HG03565 (cell line): Measurements from ENCODE around the gene ZBTB20.

ENCODE experiments used
- ATAC-seq: cut with Tn5 transposase; IDR thresholded peaks from one replicate; pipeline ENCODE4 v1.9.1; 2021; ENCODE audit warnings: mild to moderate bottlenecking, moderate library complexity; ENCODE audit not compliant: unreplicated experiment

The ZBTB20 gene

DNA sequence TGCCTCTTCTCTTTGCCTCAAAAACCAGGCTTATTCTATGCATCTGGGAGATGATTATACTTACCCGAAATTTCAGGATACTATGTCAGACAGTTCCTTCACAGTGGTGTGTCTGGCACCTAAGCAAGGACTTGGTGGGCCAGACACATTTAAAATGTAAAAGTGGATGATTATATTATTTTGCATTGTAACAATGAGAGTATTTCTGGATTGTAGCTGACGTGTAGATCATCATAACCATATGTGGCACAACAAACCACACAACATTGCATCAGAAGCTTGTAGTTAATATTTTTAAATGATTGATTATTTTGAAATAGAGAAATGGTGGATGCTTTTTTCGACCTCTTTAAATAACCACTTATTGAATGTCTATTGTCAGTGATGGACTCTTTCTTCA is 744.2 kb downstream of the ZBTB20 start:
- no peak for ATAC-seq

DNA sequence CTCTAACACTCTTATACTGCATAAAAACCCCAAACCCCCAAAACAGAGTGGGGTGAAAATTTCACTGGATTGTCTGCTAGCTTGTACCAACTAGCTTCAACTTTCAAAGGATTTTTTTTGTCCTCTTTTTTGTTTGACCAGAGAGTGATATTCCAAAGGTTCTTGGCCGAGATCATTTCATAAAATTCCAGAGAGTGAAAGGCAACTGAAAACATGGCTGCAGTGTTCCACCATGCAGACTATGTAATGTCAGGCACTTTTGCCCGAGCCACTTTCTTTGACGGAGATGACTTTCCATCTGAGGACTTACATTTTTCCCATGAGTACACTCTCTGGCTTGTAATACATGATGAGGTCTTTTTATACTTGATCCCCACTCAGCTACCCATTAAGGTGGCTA is 745.7 kb downstream of the ZBTB20 start:
- no peak for ATAC-seq

DNA sequence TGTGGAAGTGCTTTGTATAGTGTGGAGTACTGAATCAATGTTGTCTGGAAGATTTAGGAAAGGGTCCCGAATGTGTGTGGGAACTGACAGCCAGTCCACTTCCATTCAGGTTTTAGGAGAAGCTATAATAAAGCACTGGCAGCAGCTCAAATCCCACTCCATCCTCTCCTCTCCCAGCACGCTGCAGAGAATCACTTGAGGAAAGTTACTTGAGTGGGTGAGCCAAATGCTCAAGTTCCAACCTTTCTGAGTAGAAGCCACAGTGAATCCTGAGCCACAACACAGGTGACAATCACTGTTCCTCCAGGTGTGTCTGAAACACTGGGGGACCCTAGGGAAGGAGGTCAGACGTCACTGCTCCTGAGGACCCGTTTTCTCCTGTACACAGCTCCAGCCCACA is 746.7 kb downstream of the ZBTB20 start:
- no peak for ATAC-seq

DNA sequence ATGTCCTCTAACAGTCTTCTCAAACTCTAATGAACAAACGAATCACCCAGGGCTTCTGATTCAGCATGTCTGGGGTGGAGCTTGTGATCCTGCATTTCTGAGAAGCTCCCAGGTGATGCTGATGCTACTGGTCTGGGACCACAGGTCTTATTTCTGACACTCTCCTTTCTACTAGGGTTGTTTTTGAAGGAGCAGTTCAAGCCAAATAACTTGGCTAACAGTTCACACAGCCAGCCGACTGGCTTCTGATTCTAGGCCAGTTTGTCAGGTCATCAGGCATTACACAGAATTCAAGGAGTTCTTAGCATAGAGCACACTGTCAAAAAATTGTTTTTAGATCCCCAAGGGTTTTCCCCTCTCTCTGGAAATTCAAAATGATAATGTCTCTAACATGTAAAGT is 752.5 kb downstream of the ZBTB20 start:
- no peak for ATAC-seq

DNA sequence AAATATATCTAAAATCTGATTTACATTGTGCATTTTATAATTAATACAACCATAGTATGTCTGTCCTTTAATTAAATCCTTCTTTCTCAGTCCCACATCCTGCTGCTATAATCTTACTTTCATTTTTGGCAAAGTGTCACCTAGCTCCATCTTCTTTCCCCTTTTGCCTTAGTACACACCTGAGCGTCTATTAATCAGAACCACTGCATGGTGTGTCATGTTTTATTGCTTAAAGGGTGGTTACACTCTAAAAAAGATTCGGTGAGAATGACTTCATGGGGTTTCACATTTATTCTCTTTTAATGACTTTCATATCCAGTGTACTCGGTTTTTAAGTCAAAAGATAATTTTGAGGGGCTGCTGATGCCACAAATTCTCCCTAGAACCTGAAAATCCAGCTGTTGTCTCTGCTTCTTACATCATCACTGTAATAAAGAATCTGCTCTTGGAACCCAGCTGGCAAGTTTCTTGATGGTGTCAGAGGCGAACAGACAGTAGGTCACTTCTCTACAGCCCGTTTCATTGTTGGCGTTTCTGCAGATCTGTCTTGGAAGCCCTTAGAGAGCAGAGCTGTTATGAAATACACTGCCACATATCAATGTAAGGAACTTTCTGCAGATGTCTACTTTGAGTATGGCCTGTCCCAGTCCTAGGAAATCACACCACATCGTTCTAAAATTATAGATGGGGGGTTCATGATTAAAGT is 753.6 kb downstream of the ZBTB20 start:
- ATAC-seq = no peak

DNA sequence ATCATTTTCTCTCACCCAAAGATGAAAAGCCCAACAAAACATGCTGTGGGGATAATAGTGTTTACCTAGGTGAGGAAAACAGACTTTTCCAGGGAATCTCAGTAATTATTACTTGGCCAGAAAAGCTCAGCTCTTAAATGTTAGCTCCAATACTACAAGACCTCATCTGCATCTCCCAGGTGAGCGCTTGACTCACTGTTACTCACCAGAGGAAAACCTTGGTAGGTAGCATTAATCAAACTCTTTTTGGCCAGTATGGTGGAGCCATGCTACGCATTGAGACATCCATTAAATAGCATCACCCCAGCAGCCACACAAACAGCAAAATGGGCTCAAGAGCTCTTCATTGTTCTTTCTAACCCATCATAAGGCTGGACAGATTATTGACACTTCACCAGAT is 754.3 kb downstream of the ZBTB20 start:
- ATAC-seq = no peak

DNA sequence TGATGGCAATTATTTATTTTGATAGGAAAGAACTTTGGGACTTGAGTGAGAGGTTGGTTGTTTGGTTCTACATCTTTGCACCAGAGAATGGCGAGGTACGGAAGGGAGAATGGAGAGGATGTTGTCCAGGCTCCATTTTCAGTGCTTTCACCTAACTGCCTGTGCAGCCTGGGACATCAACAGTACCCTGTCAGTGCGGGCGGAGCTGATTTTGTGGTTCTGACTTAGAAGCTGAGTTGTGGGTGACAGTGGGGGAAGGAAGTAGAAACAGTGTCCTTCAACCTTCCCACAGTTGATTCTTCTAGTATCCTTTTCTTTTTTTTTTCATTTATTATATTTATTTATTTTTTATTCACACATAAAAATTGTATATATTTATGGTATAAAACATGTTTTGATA is 757.9 kb downstream of the ZBTB20 start:
- ATAC-seq = no peak

DNA sequence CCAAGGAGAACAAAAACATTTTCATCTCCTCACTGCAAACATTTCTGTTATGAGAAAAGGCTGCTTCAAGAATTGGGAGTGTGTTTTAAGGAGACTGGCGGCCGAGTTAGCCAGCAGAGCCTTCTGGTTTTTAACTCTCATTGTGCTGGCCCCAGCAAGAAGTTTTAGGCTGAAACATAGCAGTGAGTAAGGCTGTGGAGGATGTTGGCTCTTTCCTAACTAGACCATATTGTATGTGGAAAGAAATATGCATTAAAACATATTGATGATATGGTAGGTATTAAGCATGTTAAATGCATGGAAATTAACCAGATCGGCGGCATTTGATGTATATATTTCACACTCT is 762.6 kb downstream of the ZBTB20 start:
- no peak for ATAC-seq

DNA sequence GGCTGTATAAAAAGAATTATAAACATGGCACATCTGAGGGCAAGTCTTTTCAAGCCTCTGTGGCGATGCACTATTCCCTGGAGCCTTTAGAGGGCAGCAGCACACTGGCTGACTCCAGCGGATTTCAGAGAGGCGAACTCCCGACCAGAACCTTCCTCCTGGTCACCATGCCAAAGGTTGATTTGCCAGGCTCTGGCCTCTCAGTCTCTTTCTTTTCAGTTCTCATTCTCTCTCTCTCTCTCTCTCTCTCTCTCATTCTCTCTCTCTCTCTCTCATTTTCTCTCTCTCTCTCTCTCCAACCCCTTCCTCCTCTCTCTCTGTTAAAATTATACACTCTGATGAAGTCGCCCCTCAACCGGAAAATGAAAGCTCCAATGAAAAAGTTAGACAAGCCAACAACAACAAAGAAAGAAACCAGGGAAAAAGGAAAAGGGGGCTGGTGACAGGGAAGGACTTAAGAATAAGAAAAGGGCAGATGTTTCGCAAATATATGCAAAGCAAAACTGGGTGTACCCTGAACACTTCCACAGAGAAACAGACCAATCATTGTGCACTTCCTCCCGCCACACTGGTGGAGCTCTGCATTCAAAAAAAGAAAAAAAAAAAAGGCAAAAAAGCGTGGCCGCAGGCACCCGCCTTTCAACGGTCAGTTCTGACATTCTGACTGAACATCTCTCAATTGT is 763.1 kb downstream of the ZBTB20 start:
- peak; percentile 89 for ATAC-seq

DNA sequence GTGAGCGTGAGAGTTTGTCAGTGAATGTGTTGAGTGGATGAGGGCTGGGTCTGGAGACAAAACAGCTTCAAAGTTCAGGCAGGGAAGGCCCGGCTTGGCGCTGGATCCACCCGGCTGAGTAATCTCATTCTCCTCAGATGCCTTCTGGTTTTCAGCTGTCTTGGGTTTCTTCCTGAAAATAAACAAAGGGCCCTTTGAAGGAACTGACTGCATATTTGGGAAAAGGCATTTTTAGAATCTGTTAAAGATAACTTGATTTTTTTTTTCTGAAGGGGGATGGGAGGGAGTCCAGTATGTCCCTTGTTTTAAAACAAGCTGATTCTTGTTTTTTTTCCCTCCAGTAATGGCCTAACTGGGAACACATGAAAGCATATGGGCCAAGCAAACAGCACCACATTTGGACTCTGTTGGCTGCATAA is 766.8 kb downstream of the ZBTB20 start:
- no peak for ATAC-seq

DNA sequence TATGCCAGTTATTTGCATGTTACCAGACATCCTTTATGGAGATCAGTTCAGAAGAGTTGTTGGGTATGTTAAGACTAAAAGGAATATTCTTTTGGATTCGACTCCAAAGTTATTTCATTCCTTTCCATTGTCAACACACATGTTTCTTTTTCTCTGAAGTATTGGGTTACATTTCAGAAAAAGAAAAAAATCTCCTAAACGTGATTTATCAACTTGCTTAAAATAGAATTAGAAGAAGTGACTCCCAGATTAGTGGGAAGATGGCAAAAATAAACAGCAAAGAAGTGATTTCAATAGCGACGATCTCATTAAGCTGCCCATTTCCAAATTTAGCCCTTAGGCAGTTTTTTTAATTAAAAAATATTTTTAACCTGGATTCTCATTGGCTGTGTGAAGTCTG is 767.8 kb downstream of the ZBTB20 start:
- no peak for ATAC-seq

DNA sequence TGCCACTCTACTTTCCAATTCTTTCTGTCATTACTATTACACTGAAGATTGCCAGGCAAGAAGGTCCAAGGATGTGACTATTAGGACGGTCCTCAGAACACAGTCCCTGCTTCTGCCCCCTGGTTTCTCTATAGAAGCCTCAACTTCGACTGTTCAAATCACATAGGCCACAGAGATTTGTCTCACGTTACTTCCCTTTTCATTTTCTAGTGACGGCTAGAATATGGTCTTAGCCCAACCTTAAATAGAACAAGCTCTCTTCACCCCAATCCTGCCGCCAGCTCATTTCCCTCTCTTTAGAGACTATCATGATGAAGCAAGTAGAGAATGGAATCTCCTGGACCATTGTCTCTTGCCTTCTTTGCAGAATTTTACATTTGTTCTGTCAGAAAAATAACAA is 768.3 kb downstream of the ZBTB20 start:
- ATAC-seq = no peak

DNA sequence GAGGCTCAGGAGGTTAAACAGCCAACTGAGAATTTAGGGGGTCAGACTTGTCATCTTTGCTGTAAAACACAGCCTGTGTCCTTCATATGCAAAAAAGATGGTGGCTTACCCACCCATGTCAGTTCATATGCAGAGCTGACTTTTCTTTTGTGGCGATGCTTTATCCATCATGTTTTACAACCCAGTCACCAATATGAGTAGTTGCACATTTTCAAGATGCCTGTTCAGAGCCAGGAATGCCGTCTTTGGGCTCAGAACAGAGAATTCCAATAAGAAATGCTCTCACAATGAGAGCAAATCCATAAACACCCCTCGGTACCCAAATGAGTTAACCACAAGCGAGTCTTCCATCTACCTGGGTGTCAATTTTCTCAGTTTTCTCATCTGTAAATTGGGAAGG is 769.7 kb downstream of the ZBTB20 start:
- ATAC-seq = no peak

DNA sequence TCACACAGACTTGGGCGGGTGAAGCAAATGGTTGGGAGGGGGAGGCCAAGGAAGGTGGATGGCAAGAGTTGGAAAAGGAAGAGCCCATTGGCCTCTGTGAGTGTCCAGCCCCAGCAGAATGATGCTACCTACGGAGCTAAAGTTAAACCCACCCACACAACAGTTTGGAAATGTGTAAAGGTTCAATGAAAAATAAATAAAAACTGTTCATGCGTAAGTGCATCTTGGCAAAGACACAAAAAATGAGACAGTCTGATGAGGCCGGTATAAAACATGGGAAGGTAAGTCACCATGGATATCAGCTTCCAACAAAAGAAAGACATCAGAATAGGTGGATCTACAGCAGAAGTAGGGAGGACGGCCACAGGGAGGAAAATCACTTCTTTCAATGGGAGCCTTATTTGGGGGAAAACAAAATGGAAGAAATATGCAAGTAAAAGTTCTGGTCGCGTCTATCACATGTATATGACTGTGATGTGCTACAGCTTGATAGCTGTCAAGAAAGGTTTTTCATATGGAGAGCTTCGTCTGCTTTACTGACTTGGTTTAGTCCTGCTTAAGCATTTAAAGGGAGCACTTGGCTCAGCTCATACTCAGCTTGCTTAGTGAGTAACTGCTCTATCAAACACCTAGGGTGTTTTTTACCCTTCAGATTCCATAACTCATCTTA is 770.4 kb downstream of the ZBTB20 start:
- no peak for ATAC-seq

DNA sequence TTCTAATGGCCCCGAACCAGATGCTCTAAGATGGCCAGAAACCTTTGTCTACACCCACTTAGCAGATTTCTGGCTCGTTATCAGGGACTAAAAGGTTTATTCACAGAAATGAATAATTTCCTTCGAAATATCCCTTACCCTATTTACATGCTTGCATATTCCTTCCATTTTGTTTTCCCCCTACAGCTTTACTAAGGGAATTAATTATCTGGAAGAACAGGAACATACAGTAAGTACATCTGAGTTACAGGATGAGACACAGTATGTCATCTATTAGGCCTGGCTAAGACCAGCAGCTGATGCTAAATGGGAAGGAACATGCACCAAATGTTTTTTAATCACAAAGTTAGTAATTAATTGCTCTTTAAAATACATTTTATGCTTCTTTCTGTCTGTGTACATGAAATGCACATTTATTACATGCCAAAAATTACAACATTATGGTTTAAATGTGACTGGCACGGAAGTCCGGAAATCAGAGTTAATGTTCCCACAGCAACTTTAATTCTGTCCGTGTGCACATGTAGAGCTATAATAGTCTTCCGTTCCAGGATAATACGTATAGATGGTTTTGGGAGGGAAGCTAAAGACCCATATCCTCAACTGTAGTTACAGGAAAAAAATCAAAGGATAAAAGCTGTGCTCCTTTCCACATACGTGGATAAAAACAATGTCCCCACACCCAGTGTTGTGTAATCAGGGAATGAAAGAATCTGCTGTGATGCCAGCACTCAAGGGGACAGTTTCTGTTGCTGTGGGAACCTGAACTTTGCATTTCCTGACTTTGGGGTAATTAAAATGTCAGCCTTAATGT is 771.3 kb downstream of the ZBTB20 start:
- no peak for ATAC-seq

DNA sequence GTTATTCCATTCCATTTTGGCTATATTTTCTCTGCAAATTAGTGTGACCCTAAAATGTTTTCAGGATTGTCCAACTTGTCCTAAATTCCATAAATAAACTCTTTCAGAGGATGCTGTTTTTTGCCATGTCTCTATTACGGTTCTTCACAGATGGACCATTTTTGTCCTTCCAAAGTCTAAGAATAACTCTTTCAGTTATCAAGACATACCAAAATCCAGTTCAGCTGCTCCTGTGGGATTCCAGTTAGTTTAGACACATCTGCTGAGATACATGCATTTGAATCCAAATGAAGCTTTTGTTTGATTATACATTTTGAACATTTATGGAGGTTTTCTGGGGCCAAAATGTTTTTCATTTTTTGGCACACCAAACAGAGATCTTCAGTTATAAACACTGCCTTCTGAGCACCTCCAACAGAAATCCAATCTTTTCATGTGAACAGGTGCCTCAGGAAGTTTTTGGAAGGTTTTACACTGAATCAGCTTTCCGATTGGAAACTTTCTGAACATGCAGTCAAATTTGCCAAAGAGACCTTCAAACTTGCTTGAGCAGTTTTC is 772.6 kb downstream of the ZBTB20 start:
- no peak for ATAC-seq

DNA sequence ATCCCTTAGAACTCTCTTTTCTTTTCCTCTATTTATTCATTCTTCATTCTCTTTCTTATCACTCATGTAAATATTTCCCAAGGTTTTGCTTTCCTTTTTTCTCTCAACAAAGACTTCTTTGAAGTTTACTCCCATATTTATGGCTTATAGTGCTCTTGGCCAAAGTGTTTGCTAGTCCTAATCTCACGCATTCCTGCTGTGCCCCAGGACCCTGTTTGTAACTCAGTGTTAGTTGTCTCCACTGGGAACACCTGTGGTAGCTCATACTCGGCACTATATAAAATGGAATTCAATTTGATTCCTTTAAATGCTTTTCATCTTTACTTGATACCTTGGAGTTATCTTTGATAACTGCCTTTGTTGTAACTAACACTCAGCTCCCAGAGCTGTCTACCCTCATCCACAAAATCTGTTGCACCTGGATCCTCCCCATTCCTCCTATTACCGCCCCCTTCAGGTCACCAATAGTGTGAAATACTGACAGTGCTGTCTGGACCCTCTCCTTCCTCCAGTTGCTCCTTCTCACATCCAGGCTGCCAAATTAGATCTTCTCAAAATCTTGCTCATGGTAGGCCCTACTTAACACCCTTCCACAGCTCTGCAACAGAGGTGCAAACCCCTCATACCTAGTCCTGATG is 776.4 kb downstream of the ZBTB20 start:
- no peak for ATAC-seq

DNA sequence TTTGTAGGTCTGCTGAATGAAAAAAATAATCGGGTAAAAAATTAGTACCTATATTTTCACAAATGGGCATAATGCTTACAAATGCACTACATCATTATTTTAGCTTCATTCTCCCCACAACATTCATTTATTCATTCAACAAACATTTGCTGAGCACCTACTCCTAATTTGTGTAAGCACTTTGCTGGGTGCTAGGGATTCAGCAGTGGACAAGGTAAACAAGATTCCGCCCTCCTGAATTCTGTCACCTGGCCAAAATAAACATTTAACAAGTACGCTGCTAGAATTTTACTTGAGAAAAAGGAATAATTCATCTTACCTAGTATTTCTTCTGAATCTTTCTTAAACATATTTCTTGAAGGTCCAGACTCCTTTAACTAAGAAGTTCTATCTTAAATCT is 781.2 kb downstream of the ZBTB20 start:
- no peak for ATAC-seq

DNA sequence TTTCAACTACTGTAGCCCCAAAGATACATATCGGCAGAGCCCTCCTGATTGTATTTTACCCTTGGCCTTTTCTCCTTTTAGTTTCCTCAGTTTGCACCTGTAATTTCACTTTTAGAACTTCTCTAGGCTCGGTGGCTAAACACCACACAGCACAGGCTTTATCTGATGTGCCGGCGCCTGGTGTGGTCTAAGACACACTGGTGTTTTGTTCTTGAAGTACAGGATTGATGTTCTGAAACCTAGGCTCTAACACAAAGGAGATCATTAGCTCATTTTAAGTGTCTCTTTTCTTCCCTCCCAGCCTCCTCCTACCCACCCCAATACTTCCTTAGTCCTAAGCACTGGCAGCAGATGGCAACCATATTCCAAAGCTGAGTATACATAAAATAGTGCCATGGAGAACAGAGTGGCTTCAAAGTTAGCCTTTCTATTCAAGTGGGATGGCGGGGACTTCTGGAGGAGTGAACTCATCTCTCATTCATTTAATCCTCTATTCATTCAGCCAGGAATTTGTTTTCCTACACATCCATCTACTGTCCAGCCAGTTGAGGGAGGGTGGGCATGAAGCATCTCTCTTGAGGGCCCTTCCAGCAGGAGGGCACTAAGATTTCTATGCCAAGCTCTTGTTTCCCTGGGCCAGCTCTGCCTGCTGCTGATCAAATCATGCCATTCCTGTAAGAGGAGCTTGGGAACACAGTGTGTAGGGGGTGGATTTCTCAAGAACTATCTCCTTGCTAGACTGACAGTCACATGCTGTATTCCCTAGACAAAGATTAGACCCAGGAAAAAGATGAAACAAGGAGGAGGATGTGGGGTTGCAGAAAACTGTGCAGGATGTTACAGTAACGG is 782.1 kb downstream of the ZBTB20 start:
- no peak for ATAC-seq
